Measurements from ENCODE around the gene ADD2. TPM values are rescaled to one million over a fixed set of nuclear protein-coding genes. Genes with fewer than 3 reads are reported as not detected.

Gene ADD2
- total RNA-seq, 1 experiment from 2014 or later: 124 TPM

DNA sequence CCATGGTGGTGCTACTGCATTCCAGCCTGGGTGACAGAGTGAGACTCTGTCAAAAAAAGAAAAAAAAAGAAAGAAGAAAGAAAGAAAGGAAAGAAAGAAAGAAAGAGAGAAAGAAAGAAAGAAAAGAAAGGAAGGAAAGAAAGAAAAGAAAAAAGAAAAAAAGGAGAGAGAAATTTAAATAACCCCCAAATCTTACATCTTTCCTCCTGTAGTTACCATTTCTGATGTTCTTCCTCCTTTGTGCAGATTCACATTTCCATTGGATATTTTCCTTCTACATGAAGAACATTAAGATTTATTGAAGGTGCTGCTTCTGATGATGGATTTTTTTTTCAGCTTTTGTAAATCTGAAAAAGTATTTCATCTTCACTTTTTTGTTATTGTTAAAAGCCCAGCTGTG is 117.0 kb downstream of the ADD2 start:
- Mint-ChIP-seq H3K9me3 (no peaks in the 10 kb centered on the region), H3K27me3 (ENCODE audit: low read depth) (peaks cover 51% of the 10 kb centered on the region), H3K36me3 (ENCODE audit: insufficient read depth in 1 of 3, low read depth in 3 of 3) (no peaks in the 10 kb centered on the region), H3K4me1 (no peaks in the 10 kb centered on the region), H3K4me3 (no peak overlapping the region), H3K27ac (no peak overlapping the region)
- H3K27ac ChIP-seq (ENCODE audit: insufficient read length, low read depth, low read length): no peak overlapping the region
- no peak for DNase-seq
- TF ChIP-seq, protein P1, sequence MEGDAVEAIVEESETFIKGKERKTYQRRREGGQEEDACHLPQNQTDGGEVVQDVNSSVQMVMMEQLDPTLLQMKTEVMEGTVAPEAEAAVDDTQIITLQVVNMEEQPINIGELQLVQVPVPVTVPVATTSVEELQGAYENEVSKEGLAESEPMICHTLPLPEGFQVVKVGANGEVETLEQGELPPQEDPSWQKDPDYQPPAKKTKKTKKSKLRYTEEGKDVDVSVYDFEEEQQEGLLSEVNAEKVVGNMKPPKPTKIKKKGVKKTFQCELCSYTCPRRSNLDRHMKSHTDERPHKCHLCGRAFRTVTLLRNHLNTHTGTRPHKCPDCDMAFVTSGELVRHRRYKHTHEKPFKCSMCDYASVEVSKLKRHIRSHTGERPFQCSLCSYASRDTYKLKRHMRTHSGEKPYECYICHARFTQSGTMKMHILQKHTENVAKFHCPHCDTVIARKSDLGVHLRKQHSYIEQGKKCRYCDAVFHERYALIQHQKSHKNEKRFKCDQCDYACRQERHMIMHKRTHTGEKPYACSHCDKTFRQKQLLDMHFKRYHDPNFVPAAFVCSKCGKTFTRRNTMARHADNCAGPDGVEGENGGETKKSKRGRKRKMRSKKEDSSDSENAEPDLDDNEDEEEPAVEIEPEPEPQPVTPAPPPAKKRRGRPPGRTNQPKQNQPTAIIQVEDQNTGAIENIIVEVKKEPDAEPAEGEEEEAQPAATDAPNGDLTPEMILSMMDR (conservative IDR thresholded peaks at IDR 0.05): no peak
- no peak overlapping the region for H3K23ac ChIP-seq (ENCODE audit: insufficient read length, low read depth, low read length)
- H3K9ac ChIP-seq (ENCODE audit: extremely low read depth, insufficient read length, low read length): no peak overlapping the region
- H2BK120ac ChIP-seq (ENCODE audit: low read depth, low read length, poor library complexity, severe bottlenecking): no peak overlapping the region
- no peak overlapping the region for H3K18ac ChIP-seq (ENCODE audit: insufficient read length, low read depth, low read length)
- no peak overlapping the region for H2BK12ac ChIP-seq (ENCODE audit: insufficient read length, low read depth, low read length)
- H2AK5ac ChIP-seq (ENCODE audit: insufficient read length, low read length): no peak overlapping the region
- no peak overlapping the region for H2BK15ac ChIP-seq (ENCODE audit: low read depth, low read length)
- no peaks in the 10 kb centered on the region; the same call in 1 of the 2 replicates for H3K27me3 ChIP-seq (ENCODE audit: insufficient read depth, low read length)
- no peaks in the 10 kb centered on the region for H3K79me2 ChIP-seq (ENCODE audit: insufficient read depth, low read length)
- H2AFZ ChIP-seq (ENCODE audit: low read length): no peak overlapping the region
- no peak overlapping the region for H3K14ac ChIP-seq (ENCODE audit: insufficient read depth, low read length)
- H4K20me1 ChIP-seq (ENCODE audit: control insufficient read depth, insufficient read depth, insufficient read length): peaks cover 2% of the 10 kb centered on the region
- H2BK5ac ChIP-seq (ENCODE audit: insufficient read length, low read length): no peak overlapping the region
- H3K9me3 ChIP-seq (ENCODE audit: control insufficient read depth, low read depth, low read length): no peaks in the 10 kb centered on the region
- no peak overlapping the region for H4K8ac ChIP-seq (replicated peaks; ENCODE audit: insufficient read length, low read depth, low read length)
- H4K5ac ChIP-seq (ENCODE audit: insufficient read length, low read depth, low read length): no peak overlapping the region
- no peak overlapping the region for H3K4me2 ChIP-seq (ENCODE audit: insufficient read depth, insufficient read length, low read length)
- no peaks in the 10 kb centered on the region for H3K23me2 ChIP-seq (ENCODE audit: insufficient read length, low read depth, low read length, poor library complexity, severe bottlenecking)
- H3K4ac ChIP-seq (ENCODE audit: low read depth, low read length): no peak overlapping the region
- H4K91ac ChIP-seq (ENCODE audit: insufficient read length, low read depth, low read length): no peak overlapping the region
- H3K56ac ChIP-seq (ENCODE audit: insufficient read length, low read depth, low read length): no peak overlapping the region
- H3T11ph ChIP-seq (ENCODE audit: low read length): no peak overlapping the region
- H3K79me1 ChIP-seq (ENCODE audit: insufficient read depth, low read depth, low read length, poor library complexity, severe bottlenecking): no peaks in the 10 kb centered on the region
- no peaks in the 10 kb centered on the region; the same call in 1 of the 2 replicates for H3K4me1 ChIP-seq (ENCODE audit: insufficient read depth, low read length)
- no peak overlapping the region for H2BK20ac ChIP-seq (ENCODE audit: low read depth, low read length, poor library complexity, severe bottlenecking)

All from H9 (cell line).